ENCODE measurements around the gene ARV1.

- TF ChIP-seq GATA2 (IDR thresholded peaks at IDR 0.05; ENCODE audit: low read depth, low read length) (no peak), GATA3 (IDR thresholded peaks at IDR 0.05; ENCODE audit: low read depth, low read length) (no peak)
Measured at GRCh38 chr1:230983811-230984210, 4.9 kb downstream of the ARV1 start.
